Peyer's patch (tissue), 4 donors: ENCODE measurements around the gene EFCAB7. TPM values are rescaled to one million over a fixed set of nuclear protein-coding genes. Genes with fewer than 3 reads are reported as not detected.

Experiments used
- DNase-seq, 3 donors: peaks; one replicate each; pipeline ENCODE4 v3.0.0-alpha.2; 2017 to 2019
- H3K27ac ChIP-seq, 4 donors: fragments of 200-600 bp; sonication (generic); one replicate each; pipeline ENCODE4 v1.5.1; 2016 to 2019
- H3K27me3 ChIP-seq, 2 donors: fragments of 200-600 bp; sonication (generic); one replicate each; pipeline ENCODE4 v1.5.1; 2019
- H3K36me3 ChIP-seq, 3 donors: fragments of 200-600 bp; sonication (generic); one replicate each; pipeline ENCODE4 v1.5.1; 2016 to 2019
- H3K4me1 ChIP-seq, 4 donors: fragments of 200-600 bp; sonication (generic); one replicate each; pipeline ENCODE4 v1.5.1; 2016 to 2019
- H3K4me3 ChIP-seq, 4 donors: fragments of 200-600 bp; sonication (generic); 1 replicate in 3 of 4; 2 replicates in 1 of 4; pipeline ENCODE4 v1.5.1; 2016 to 2019; ENCODE audit warnings: mild to moderate bottlenecking in 1 of 4
- H3K9me3 ChIP-seq, 4 donors: fragments of 200-600 bp; sonication (generic); one replicate each; pipeline ENCODE4 v1.5.1; 2016 to 2019; ENCODE audit warnings: mild to moderate bottlenecking in 1 of 4
- CTCF ChIP-seq, 6 experiments: fragments of 450-650 bp in 4 of 6; fragments of 200-600 bp in 2 of 6; sonication (generic) in 1 of 6; IDR thresholded peaks; one replicate each; pipeline ENCODE4 v1.5.1; 2017 to 2019; ENCODE audit warnings: antibody characterized with exemption in 6 of 6, mild to moderate bottlenecking in 3 of 6, moderate library complexity in 1 of 6
- POLR2A ChIP-seq, 2 donors: fragments of 450-650 bp; IDR thresholded peaks; one replicate each; pipeline ENCODE4 v1.5.1; 2017; ENCODE audit warnings: antibody characterized with exemption in 2 of 2, mild to moderate bottlenecking in 2 of 2, moderate library complexity in 2 of 2
- total RNA-seq, 4 donors: library from RNA; depleted of rRNA; stranded (reverse); fragments of >200 nt; gene quantifications; one replicate each; pipeline ENCODE4 v1.1.0, GENCODE V29; 2016

The EFCAB7 gene
- total RNA-seq, 4 donors from 2014 or later: 2.1 to 10.7 (median 5.3) TPM

GRCh38 chr1:63592536-63593302, 69.4 kb downstream of the EFCAB7 start:
- peak overlapping the region; percentile 81 to 91 (median 87) for H3K4me3 ChIP-seq
- no peak for DNase-seq
- peak overlapping the region; percentile 93 to 97 (median 95) for H3K27ac ChIP-seq
- H3K27me3 ChIP-seq: no peaks in the 10 kb centered on the region
- H3K9me3 ChIP-seq: no peaks in the 10 kb centered on the region
- H3K4me1 ChIP-seq: peaks cover 0 to 7% (median 0%) of the 10 kb centered on the region in 4 donors
- TF ChIP-seq CTCF (IDR thresholded peaks at IDR 0.05) (no peak), POLR2A (IDR thresholded peaks at IDR 0.05) (peak; percentile 47 to 62)
- H3K36me3 ChIP-seq: no peaks in the 10 kb centered on the region

GRCh38 chr1:63593303-63593885, 70.1 kb downstream of the EFCAB7 start, which contains the start of gene PGM1:
PGM1 (plus strand) TSS chr1:63593411; CDS start chr1:63593489, 78 bp downstream.
- peaks cover 0 to 7% (median 0%) of the 10 kb centered on the region in 4 donors for H3K4me1 ChIP-seq
- H3K4me3 ChIP-seq: peak within 1 kb of the TSS; percentile 81 to 91 (median 87)
- peak; percentile 66 to 88 (median 82) for DNase-seq
- TF ChIP-seq CTCF (IDR thresholded peaks at IDR 0.05): no peak
- TF ChIP-seq POLR2A (IDR thresholded peaks at IDR 0.05): peak in 1 of 2 donors; percentile 10
- no peaks in the 10 kb centered on the region for H3K36me3 ChIP-seq
- H3K27ac ChIP-seq: peak within 1 kb of the TSS; percentile 93 to 97 (median 95)
- no peaks in the 10 kb centered on the region for H3K9me3 ChIP-seq
- H3K27me3 ChIP-seq: no peaks in the 10 kb centered on the region

- Histone ChIP-seq H3K27ac (peak overlapping the region; percentile 93 to 97 (median 95)), H3K36me3 (no peaks in the 10 kb centered on the region), H3K4me1 (peaks cover 0 to 7% (median 0%) of the 10 kb centered on the region in 4 donors), H3K27me3 (no peaks in the 10 kb centered on the region), H3K9me3 (no peaks in the 10 kb centered on the region), H3K4me3 (peak overlapping the region; percentile 81 to 91 (median 87))
- peak; percentile 76 to 89 (median 88) for DNase-seq
- TF ChIP-seq POLR2A (IDR thresholded peaks at IDR 0.05) (peak; percentile 62 to 67), CTCF (IDR thresholded peaks at IDR 0.05) (peak in 2 of 6 experiments; percentile 5 to 15)
Measured at GRCh38 chr1:63593886-63594605, 70.7 kb downstream of the EFCAB7 start.

GRCh38 chr1:63595435-63595834, 72.1 kb downstream of the EFCAB7 start:
- DNase-seq: no peak
- H3K27me3 ChIP-seq: no peaks in the 10 kb centered on the region
- H3K4me1 ChIP-seq: peaks cover 0 to 7% (median 0%) of the 10 kb centered on the region in 4 donors
- H3K27ac ChIP-seq: no peak overlapping the region
- H3K36me3 ChIP-seq: no peaks in the 10 kb centered on the region
- TF ChIP-seq CTCF (IDR thresholded peaks at IDR 0.05): no peak
- no peaks in the 10 kb centered on the region for H3K9me3 ChIP-seq
- H3K4me3 ChIP-seq: no peak overlapping the region

GRCh38 chr1:63599799-63600198, 76.5 kb downstream of the EFCAB7 start:
- no peak overlapping the region for H3K4me3 ChIP-seq

More at GRCh38 chr1:63599799-63600198, 76.5 kb downstream of the EFCAB7 start:
- H3K27ac ChIP-seq: no peak overlapping the region
- no peak for TF ChIP-seq POLR2A (IDR thresholded peaks at IDR 0.05)
- no peak for TF ChIP-seq CTCF (IDR thresholded peaks at IDR 0.05)
- no peak for DNase-seq
- H3K36me3 ChIP-seq: no peaks in the 10 kb centered on the region
- no peaks in the 10 kb centered on the region for H3K4me1 ChIP-seq
- H3K27me3 ChIP-seq: no peaks in the 10 kb centered on the region
- H3K9me3 ChIP-seq: no peaks in the 10 kb centered on the region
